ENCODE data around the gene ERCC8. TPM values are rescaled to one million over a fixed set of nuclear protein-coding genes. Genes with fewer than 3 reads are reported as not detected.

Gene ERCC8
- total and polyA plus RNA-seq, 2 experiments from 2014 or later = 21.6 to 53.9 TPM

DNA sequence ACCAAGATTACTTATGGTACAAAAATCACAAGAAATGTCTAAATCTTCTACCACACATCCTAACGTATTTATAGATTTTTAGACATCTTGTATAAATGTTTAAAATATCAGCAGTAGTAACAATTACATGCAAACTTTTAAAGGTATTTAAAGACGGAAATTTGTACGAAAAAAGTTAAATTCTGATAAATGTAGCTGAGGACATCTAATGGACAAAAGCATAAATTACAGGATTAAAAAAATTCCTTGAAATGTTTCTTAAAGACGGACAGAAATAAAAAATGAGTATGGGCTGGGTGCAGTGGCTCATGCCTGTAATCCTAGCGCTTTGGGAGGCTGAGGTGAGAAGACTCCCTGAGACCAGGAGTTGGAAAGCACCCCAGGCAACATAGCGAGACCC, 15.8 kb downstream of the ERCC8 start:
- Mint-ChIP-seq H3K4me1 (no peaks in the 10 kb centered on the region), H3K9me3 (peaks cover 4% of the 10 kb centered on the region; the same call in 1 of the 3 replicates)

DNA sequence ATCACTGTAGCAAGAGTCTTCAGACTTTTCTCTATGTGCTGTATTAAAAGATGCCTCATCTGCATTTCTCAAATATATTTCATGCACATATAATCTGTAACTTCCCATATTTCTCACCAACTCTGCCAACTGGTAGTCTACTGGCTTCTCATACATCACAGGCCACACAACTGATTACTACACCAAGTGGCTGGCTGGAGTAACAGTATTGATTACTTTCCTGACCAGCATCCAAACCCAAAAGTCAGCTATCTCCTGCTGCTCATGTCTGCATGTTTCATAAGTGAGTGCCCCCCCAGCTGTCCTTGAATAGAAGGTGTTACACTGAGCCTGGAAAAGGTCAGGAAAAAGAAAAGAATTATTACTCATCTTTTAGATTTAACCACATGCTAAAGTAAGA, 17.4 kb downstream of the ERCC8 start:
- 0 out of 2 replicates have a peak, but pooled peaks cover 4% of the 10 kb centered on the region for H3K36me3 ChIP-seq (ENCODE audit: insufficient read depth)
- no peaks in the 10 kb centered on the region for H3K4me1 Mint-ChIP-seq
- H3K27ac ChIP-seq (ENCODE audit: low read depth) = no peak overlapping the region
- no peak overlapping the region for H2AFZ ChIP-seq
- H3K4me3 ChIP-seq = no peak overlapping the region
- H4K20me1 ChIP-seq (replicated peaks; ENCODE audit: insufficient read depth) = peaks cover 14% of the 10 kb centered on the region
- no peaks in the 10 kb centered on the region for H3K9me2 ChIP-seq (ENCODE audit: insufficient read depth)
- H3K4me1 ChIP-seq (ENCODE audit: insufficient read depth) = no peaks in the 10 kb centered on the region
- no peaks in the 10 kb centered on the region for H3K27me3 ChIP-seq (ENCODE audit: insufficient read depth)
- DNase-seq (ENCODE audit: low spot score) (no peak), ATAC-seq (no peak)
- no peaks in the 10 kb centered on the region for H3K27me3 Mint-ChIP-seq (ENCODE audit: insufficient read depth, low read depth, poor library complexity)
- H3K9me3 Mint-ChIP-seq = no peaks in the 10 kb centered on the region
- peaks cover 11% of the 10 kb centered on the region; the same call in 2 of the 3 replicates for H3K36me3 Mint-ChIP-seq (ENCODE audit: low read depth)
- no peak overlapping the region for H3K4me3 Mint-ChIP-seq
- no peak overlapping the region for H3K4me2 ChIP-seq
- H3F3A ChIP-seq (replicated peaks; ENCODE audit: low read depth) = no peaks in the 10 kb centered on the region
- peaks cover 10% of the 10 kb centered on the region for H3K79me2 ChIP-seq (replicated peaks; ENCODE audit: insufficient read depth)
- no peak overlapping the region for H3K27ac Mint-ChIP-seq
- TF ChIP-seq ZNF331 (CRISPR knock-in tag; IDR thresholded peaks at IDR 0.05; ENCODE audit: low read depth) (no peak), STAT1 (IDR thresholded peaks at IDR 0.05; ENCODE audit: unreplicated experiment) (no peak), EZH2phosphoT487 (IDR thresholded peaks at IDR 0.05; ENCODE audit: unreplicated experiment) (no peak)
- TF ChIP-seq, protein P1, sequence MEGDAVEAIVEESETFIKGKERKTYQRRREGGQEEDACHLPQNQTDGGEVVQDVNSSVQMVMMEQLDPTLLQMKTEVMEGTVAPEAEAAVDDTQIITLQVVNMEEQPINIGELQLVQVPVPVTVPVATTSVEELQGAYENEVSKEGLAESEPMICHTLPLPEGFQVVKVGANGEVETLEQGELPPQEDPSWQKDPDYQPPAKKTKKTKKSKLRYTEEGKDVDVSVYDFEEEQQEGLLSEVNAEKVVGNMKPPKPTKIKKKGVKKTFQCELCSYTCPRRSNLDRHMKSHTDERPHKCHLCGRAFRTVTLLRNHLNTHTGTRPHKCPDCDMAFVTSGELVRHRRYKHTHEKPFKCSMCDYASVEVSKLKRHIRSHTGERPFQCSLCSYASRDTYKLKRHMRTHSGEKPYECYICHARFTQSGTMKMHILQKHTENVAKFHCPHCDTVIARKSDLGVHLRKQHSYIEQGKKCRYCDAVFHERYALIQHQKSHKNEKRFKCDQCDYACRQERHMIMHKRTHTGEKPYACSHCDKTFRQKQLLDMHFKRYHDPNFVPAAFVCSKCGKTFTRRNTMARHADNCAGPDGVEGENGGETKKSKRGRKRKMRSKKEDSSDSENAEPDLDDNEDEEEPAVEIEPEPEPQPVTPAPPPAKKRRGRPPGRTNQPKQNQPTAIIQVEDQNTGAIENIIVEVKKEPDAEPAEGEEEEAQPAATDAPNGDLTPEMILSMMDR (conservative IDR thresholded peaks at IDR 0.05; ENCODE audit: low read depth in 2 of 2) = no peak
- TF ChIP-seq, protein P2, sequence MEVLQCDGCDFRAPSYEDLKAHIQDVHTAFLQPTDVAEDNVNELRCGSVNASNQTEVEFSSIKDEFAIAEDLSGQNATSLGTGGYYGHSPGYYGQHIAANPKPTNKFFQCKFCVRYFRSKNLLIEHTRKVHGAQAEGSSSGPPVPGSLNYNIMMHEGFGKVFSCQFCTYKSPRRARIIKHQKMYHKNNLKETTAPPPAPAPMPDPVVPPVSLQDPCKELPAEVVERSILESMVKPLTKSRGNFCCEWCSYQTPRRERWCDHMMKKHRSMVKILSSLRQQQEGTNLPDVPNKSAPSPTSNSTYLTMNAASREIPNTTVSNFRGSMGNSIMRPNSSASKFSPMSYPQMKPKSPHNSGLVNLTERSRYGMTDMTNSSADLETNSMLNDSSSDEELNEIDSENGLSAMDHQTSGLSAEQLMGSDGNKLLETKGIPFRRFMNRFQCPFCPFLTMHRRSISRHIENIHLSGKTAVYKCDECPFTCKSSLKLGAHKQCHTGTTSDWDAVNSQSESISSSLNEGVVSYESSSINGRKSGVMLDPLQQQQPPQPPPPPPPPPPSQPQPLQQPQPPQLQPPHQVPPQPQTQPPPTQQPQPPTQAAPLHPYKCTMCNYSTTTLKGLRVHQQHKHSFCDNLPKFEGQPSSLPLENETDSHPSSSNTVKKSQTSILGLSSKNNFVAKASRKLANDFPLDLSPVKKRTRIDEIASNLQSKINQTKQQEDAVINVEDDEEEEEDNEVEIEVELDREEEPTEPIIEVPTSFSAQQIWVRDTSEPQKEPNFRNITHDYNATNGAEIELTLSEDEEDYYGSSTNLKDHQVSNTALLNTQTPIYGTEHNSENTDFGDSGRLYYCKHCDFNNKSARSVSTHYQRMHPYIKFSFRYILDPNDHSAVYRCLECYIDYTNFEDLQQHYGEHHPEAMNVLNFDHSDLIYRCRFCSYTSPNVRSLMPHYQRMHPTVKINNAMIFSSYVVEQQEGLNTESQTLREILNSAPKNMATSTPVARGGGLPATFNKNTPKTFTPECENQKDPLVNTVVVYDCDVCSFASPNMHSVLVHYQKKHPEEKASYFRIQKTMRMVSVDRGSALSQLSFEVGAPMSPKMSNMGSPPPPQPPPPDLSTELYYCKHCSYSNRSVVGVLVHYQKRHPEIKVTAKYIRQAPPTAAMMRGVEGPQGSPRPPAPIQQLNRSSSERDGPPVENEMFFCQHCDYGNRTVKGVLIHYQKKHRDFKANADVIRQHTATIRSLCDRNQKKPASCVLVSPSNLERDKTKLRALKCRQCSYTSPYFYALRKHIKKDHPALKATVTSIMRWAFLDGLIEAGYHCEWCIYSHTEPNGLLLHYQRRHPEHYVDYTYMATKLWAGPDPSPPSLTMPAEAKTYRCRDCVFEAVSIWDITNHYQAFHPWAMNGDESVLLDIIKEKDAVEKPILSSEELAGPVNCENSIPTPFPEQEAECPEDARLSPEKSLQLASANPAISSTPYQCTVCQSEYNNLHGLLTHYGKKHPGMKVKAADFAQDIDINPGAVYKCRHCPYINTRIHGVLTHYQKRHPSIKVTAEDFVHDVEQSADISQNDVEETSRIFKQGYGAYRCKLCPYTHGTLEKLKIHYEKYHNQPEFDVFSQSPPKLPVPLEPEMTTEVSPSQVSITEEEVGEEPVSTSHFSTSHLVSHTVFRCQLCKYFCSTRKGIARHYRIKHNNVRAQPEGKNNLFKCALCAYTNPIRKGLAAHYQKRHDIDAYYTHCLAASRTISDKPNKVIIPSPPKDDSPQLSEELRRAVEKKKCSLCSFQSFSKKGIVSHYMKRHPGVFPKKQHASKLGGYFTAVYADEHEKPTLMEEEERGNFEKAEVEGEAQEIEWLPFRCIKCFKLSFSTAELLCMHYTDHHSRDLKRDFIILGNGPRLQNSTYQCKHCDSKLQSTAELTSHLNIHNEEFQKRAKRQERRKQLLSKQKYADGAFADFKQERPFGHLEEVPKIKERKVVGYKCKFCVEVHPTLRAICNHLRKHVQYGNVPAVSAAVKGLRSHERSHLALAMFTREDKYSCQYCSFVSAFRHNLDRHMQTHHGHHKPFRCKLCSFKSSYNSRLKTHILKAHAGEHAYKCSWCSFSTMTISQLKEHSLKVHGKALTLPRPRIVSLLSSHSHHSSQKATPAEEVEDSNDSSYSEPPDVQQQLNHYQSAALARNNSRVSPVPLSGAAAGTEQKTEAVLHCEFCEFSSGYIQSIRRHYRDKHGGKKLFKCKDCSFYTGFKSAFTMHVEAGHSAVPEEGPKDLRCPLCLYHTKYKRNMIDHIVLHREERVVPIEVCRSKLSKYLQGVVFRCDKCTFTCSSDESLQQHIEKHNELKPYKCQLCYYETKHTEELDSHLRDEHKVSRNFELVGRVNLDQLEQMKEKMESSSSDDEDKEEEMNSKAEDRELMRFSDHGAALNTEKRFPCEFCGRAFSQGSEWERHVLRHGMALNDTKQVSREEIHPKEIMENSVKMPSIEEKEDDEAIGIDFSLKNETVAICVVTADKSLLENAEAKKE (CRISPR knock-in tag; IDR thresholded peaks at IDR 0.05) = no peak

More for the DNA sequence above, 15.8 kb downstream of the ERCC8 start:
- H3K27ac ChIP-seq (ENCODE audit: low read depth) = no peak overlapping the region
- no peaks in the 10 kb centered on the region for H3K4me1 ChIP-seq (ENCODE audit: insufficient read depth)
- Mint-ChIP-seq H3K36me3 (ENCODE audit: low read depth) (peaks cover 11% of the 10 kb centered on the region; the same call in 2 of the 3 replicates), H3K27me3 (ENCODE audit: insufficient read depth, low read depth, poor library complexity) (no peaks in the 10 kb centered on the region), H3K27ac (no peak overlapping the region), H3K4me3 (no peak overlapping the region)
- H3K4me3 ChIP-seq = no peak overlapping the region
- 0 out of 2 replicates have a peak, but pooled peaks cover 4% of the 10 kb centered on the region for H3K36me3 ChIP-seq (ENCODE audit: insufficient read depth)
- no peaks in the 10 kb centered on the region for H3K27me3 ChIP-seq (ENCODE audit: insufficient read depth)
- DNase-seq (ENCODE audit: low spot score) = peak; percentile 19
- peaks cover 14% of the 10 kb centered on the region for H4K20me1 ChIP-seq (replicated peaks; ENCODE audit: insufficient read depth)
- H3F3A ChIP-seq (replicated peaks; ENCODE audit: low read depth) = no peaks in the 10 kb centered on the region
- TF ChIP-seq NANOG (IDR thresholded peaks at IDR 0.05; ENCODE audit: borderline replicate concordance) (no peak), ZNF331 (CRISPR knock-in tag; IDR thresholded peaks at IDR 0.05; ENCODE audit: low read depth) (no peak), POLR2AphosphoS5 (IDR thresholded peaks at IDR 0.05; ENCODE audit: low read depth) (no peak), STAT1 (IDR thresholded peaks at IDR 0.05; ENCODE audit: unreplicated experiment) (no peak)
- TF ChIP-seq, protein P3, sequence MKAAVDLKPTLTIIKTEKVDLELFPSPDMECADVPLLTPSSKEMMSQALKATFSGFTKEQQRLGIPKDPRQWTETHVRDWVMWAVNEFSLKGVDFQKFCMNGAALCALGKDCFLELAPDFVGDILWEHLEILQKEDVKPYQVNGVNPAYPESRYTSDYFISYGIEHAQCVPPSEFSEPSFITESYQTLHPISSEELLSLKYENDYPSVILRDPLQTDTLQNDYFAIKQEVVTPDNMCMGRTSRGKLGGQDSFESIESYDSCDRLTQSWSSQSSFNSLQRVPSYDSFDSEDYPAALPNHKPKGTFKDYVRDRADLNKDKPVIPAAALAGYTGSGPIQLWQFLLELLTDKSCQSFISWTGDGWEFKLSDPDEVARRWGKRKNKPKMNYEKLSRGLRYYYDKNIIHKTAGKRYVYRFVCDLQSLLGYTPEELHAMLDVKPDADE (IDR thresholded peaks at IDR 0.05) = no peak
- TF ChIP-seq, protein P1 (conservative IDR thresholded peaks at IDR 0.05; ENCODE audit: low read depth in 2 of 2) = peak in 1 of 2 experiments; percentile 58; a peak in 3 of 4 replicates
- no peaks in the 10 kb centered on the region; the same call in 1 of the 2 replicates for H3K9me2 ChIP-seq (ENCODE audit: insufficient read depth)
- no peak for ATAC-seq
- no peak overlapping the region for H2AFZ ChIP-seq
- no peak overlapping the region for H3K4me2 ChIP-seq
- peaks cover 12% of the 10 kb centered on the region for H3K79me2 ChIP-seq (replicated peaks; ENCODE audit: insufficient read depth)

Measured in GM23338 (cell line).